ENCODE data around the gene SGSM1. TPM values are rescaled to one million over a fixed set of nuclear protein-coding genes. Genes with fewer than 3 reads are reported as not detected.

Gene SGSM1
- total RNA-seq, 3 donors from 2014 or later, result 2.0 to 6.5 (median 3.0) TPM

DNA sequence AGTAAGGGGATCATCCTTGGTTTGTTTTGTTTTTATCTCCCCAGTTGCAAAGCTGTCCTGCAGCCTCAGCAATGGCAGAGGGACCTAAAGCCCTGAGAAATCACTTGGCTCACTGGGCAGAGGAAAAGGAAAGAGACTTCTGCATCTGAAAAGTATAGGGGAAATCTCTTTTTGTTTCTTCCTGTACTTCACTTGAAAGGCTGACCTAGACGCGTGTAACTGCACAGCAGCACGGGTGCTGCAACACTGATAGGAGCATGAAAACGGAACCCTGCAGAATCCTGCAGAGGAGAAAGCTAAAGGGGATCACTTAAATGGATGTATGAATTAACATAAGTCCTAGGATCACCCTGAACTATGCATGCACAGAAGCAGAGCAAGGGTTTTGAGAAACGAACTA lies 29.5 kb upstream of the SGSM1 start:
- DNase-seq, result no peak
- H3K9me3 ChIP-seq, result no peaks in the 10 kb centered on the region
- ATAC-seq, result no peak
- H3K4me1 ChIP-seq (ENCODE audit: low read depth), result peaks cover 7% of the 10 kb centered on the region
- no peak overlapping the region for H3K4me3 ChIP-seq
- intact Hi-C loops (cut with DNase I, micrococcal nuclease), result no loop called here
- H3K36me3 ChIP-seq (ENCODE audit: low read depth), result no peaks in the 10 kb centered on the region
- TF ChIP-seq, protein P1, sequence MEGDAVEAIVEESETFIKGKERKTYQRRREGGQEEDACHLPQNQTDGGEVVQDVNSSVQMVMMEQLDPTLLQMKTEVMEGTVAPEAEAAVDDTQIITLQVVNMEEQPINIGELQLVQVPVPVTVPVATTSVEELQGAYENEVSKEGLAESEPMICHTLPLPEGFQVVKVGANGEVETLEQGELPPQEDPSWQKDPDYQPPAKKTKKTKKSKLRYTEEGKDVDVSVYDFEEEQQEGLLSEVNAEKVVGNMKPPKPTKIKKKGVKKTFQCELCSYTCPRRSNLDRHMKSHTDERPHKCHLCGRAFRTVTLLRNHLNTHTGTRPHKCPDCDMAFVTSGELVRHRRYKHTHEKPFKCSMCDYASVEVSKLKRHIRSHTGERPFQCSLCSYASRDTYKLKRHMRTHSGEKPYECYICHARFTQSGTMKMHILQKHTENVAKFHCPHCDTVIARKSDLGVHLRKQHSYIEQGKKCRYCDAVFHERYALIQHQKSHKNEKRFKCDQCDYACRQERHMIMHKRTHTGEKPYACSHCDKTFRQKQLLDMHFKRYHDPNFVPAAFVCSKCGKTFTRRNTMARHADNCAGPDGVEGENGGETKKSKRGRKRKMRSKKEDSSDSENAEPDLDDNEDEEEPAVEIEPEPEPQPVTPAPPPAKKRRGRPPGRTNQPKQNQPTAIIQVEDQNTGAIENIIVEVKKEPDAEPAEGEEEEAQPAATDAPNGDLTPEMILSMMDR (IDR thresholded peaks at IDR 0.05), result no peak

- H3K9me3 ChIP-seq, result no peaks in the 10 kb centered on the region
- ATAC-seq (no peak), DNase-seq (no peak)
- H3K4me3 ChIP-seq, result no peak overlapping the region
- no peaks in the 10 kb centered on the region for H3K36me3 ChIP-seq (ENCODE audit: low read depth)
- intact Hi-C loops (cut with DNase I, micrococcal nuclease), result no loop called here
- TF ChIP-seq, protein P1 (IDR thresholded peaks at IDR 0.05), result no peak
- no peaks in the 10 kb centered on the region for H3K4me1 ChIP-seq (ENCODE audit: low read depth)
Observed at GRCh38 chr22:24789516-24789915, 16.5 kb upstream of the SGSM1 start.

DNA sequence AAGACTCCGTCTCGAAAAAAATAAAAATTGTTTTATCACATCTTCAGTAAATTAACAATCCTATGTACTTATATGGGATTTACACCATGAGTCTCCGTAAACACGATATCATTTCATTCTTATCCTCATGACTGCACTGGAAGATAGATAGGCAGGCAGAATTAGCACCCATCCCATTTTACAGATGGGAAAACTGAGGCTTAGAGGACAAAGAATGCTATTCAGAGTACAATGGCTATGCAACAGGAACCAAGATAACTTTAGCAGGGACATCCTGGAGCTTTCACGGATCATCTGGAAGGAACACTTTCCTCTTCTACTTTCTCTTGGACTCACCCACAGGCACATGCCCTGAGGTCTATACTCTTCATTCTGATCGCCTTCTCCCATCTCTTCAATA lies 14.6 kb upstream of the SGSM1 start:
- Histone ChIP-seq H3K9me3 (no peaks in the 10 kb centered on the region), H3K4me1 (ENCODE audit: low read depth) (no peaks in the 10 kb centered on the region), H3K36me3 (ENCODE audit: low read depth) (no peaks in the 10 kb centered on the region), H3K4me3 (no peak overlapping the region)
- ATAC-seq (no peak), DNase-seq (no peak)
- intact Hi-C loops (cut with DNase I, micrococcal nuclease), result no loop called here
- TF ChIP-seq, protein P1 (IDR thresholded peaks at IDR 0.05), result no peak

DNA sequence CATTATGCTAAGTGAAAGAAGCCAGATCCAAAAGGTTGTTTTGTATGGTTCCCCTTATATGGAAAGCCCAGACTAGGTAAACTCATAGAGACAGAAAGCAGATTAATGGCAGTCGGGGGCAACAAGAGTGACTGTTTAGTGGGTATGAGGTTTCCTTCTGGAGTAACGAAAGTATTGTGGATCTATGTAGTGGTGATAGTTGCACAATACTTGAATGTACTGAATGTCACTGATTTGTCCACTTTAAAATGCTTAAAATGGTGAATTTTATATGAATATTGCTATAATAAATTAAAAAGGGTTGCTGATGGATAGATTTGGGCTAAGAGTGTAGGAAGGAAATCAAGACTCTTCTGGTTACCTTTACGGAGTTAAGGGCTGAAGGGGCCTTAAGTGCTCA lies 10.0 kb upstream of the SGSM1 start:
- no peak overlapping the region for H3K4me3 ChIP-seq
- H3K36me3 ChIP-seq (ENCODE audit: low read depth), result no peaks in the 10 kb centered on the region
- TF ChIP-seq, protein P1 (IDR thresholded peaks at IDR 0.05), result no peak
- intact Hi-C loops (cut with DNase I, micrococcal nuclease), result no loop called here
- no peaks in the 10 kb centered on the region for H3K9me3 ChIP-seq
- DNase-seq (no peak), ATAC-seq (no peak)
- no peaks in the 10 kb centered on the region for H3K4me1 ChIP-seq (ENCODE audit: low read depth)

- Histone ChIP-seq H3K4me3 (no peak overlapping the region), H3K4me1 (ENCODE audit: low read depth) (no peaks in the 10 kb centered on the region), H3K9me3 (no peaks in the 10 kb centered on the region), H3K36me3 (ENCODE audit: low read depth) (no peaks in the 10 kb centered on the region)
- TF ChIP-seq, protein P1 (IDR thresholded peaks at IDR 0.05), result no peak
- ATAC-seq (no peak), DNase-seq (no peak)
- intact Hi-C loops (cut with DNase I, micrococcal nuclease), result no loop called here
Observed at GRCh38 chr22:24796860-24797259, 9.2 kb upstream of the SGSM1 start.

- no peak for DNase-seq
- intact Hi-C loops (cut with DNase I, micrococcal nuclease), result no loop called here
- ATAC-seq, result no peak
- no peaks in the 10 kb centered on the region for H3K36me3 ChIP-seq (ENCODE audit: low read depth)
- H3K4me1 ChIP-seq (ENCODE audit: low read depth), result no peaks in the 10 kb centered on the region
- no peaks in the 10 kb centered on the region for H3K9me3 ChIP-seq
- TF ChIP-seq, protein P1 (IDR thresholded peaks at IDR 0.05), result no peak
- no peak overlapping the region for H3K4me3 ChIP-seq
Observed at GRCh38 chr22:24801901-24802465, 4.0 kb upstream of the SGSM1 start.

Measured in mucosa of descending colon (tissue), 3 donors.